ENCODE data around the gene RASSF4.

DNA sequence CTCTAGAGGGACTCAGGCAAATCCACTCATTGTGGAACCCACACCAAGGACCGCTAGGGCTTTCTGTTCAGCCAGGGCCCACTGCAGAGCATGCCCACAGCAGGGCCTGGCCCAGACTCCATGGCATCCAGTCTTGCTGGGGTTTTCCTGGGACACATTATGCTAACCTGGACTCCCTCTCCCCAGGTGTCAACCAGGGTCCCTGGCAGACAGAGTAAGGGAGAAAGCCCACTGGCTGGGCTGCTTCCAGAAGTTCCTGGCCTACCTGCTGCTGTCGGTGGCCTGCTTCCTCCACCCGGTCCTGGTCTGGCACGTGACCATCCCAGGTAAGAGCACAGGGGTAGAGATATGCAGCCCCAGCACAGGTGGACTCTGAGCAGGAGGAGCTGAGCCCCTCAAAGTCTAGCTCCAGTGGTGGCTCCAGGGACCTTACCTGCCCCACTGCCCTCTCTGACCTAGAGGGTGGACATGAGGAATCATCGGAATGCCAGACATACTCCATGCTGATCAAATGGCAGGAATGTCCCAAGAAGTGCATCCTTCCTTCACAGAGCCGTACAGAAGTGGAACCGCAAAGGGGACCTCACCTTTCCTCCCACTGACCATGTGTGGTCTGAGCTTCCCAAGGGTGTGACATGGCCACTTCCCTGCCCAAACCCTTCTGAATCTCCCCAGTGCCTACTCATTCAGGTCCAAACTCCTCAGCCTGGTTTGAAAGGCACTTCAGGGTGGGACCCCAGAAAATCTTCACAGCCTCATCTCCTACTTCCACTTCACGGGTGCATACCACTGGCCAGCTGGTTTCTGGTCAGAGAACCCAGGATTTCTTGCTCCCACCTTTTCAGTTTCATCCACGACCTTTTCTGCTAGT is 25.9 kb upstream of the RASSF4 start:
- TF ChIP-seq CTCF (IDR thresholded peaks at IDR 0.05; ENCODE audit: borderline replicate concordance, extremely low read depth, low read length, poor library complexity, severe bottlenecking) (no peak), EZH2 (IDR thresholded peaks at IDR 0.05; ENCODE audit: borderline replicate concordance, low read depth, low read length, severe bottlenecking) (no peak)

All from DND-41 (cell line).